Stimulated activated CD8-positive, alpha-beta memory T cell treated with anti-CD3 and anti-CD28 coated beads, Interleukin-4, amount 100 ng/mL, for 1 hour (primary cell): Measurements from ENCODE around the gene OAF.

ENCODE experiments used
- DNase-seq, 2 donors: peaks; one replicate each; pipeline ENCODE4 v3.0.0-alpha.2; 2020; ENCODE audit warnings: low read depth in 2 of 2, low spot score in 1 of 2

The OAF gene

GRCh38 chr11:120220747-120221037, 9.9 kb downstream of the OAF start:
- no peak for DNase-seq

- no peak for DNase-seq
These were observed 10.4 kb downstream of the OAF start for GRCh38 chr11:120221115-120221752.

GRCh38 chr11:120222916-120223315, 12.1 kb downstream of the OAF start:
- no peak for DNase-seq

- DNase-seq: no peak
These were observed 13.0 kb downstream of the OAF start for GRCh38 chr11:120223793-120224192.

- DNase-seq: no peak
These were observed 13.5 kb downstream of the OAF start for GRCh38 chr11:120224361-120224760.

- no peak for DNase-seq
These were observed 14.4 kb downstream of the OAF start for GRCh38 chr11:120224972-120225909.

- DNase-seq: no peak
These were observed 15.4 kb downstream of the OAF start for GRCh38 chr11:120226242-120226641.

- DNase-seq: no peak
These were observed 15.9 kb downstream of the OAF start for GRCh38 chr11:120226714-120227113.

GRCh38 chr11:120227228-120227852, 16.5 kb downstream of the OAF start:
- no peak for DNase-seq

GRCh38 chr11:120228794-120229384, 18.1 kb downstream of the OAF start:
- DNase-seq: no peak

- DNase-seq: no peak
These were observed 18.9 kb downstream of the OAF start for GRCh38 chr11:120229451-120230424.

GRCh38 chr11:120230433-120231071, 19.7 kb downstream of the OAF start:
- DNase-seq: no peak

- no peak for DNase-seq
These were observed 21.1 kb downstream of the OAF start for GRCh38 chr11:120231963-120232362.

- no peak for DNase-seq
These were observed 22.5 kb downstream of the OAF start for GRCh38 chr11:120233207-120233803.

GRCh38 chr11:120235024-120235628, 24.3 kb downstream of the OAF start:
- DNase-seq: peak in 1 of 2 donors; percentile 16

- no peak for DNase-seq
These were observed 25.6 kb downstream of the OAF start for GRCh38 chr11:120236169-120237107.

GRCh38 chr11:120238968-120239620, 28.3 kb downstream of the OAF start:
- DNase-seq: no peak
